ENCODE measurements around the gene CCDC126. TPM values are rescaled to one million over a fixed set of nuclear protein-coding genes. Genes with fewer than 3 reads are reported as not detected.

Gene CCDC126
- total and polyA plus RNA-seq, 2 donors (not counting 1 experiment from before 2014, with no cell fraction given): 7.1 to 9.7 TPM

DNA sequence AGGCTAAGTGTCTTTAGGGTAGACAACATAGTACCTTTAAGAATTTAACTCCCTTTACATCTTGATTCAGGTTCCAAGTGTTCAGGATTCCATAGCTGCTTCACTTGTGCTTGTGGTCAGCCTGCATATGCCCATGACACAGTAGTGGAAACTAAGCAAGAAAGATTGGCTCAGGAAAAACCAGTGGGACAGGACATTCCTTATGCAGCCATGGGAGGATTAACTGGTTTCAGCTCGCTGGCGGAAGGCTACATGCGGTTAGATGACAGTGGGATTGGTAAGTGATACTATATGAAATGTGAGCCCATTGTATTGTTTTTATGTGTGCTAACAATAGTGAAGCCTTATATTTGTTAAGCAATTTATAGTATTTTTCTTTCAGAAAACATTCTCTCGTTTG lies 94.1 kb downstream of the CCDC126 start:
- no peak overlapping the region for H2AFZ ChIP-seq (ENCODE audit: low read length)
- H3K4me3 ChIP-seq (replicated peaks in 1 of 4; ENCODE audit: control extremely low read depth in 1 of 4, insufficient read depth in 1 of 4, low read depth in 3 of 4, low read length in 4 of 4): no peak overlapping the region
- no peaks in the 10 kb centered on the region for H3K36me3 ChIP-seq (ENCODE audit: control insufficient read depth, insufficient read depth, low read length)
- H3K4me2 ChIP-seq (ENCODE audit: extremely low read depth, insufficient read depth, low read length): no peak overlapping the region
- no peaks in the 10 kb centered on the region for H4K20me1 ChIP-seq (ENCODE audit: control insufficient read depth, extremely low read depth, insufficient read depth, low read length)
- TF ChIP-seq CTCF (conservative IDR thresholded peaks at IDR 0.05 in 1 of 2, IDR thresholded peaks at IDR 0.05 in 1 of 2; ENCODE audit: low read depth in 1 of 2, low read length in 2 of 2) (no peak), EZH2 (IDR thresholded peaks at IDR 0.05; ENCODE audit: low read length, missing control alignments) (no peak)
- H3K4me1 ChIP-seq (ENCODE audit: control insufficient read depth, extremely low read depth, insufficient read depth, low read length): no peaks in the 10 kb centered on the region
- H3K27ac ChIP-seq (ENCODE audit: insufficient read depth, low read length): no peak overlapping the region
- no peak overlapping the region for H3K9ac ChIP-seq (ENCODE audit: insufficient read depth, low read length)
- H3K27me3 ChIP-seq (ENCODE audit: control insufficient read depth, insufficient read depth, low read length): no peaks in the 10 kb centered on the region
- no peaks in the 10 kb centered on the region for H3K9me3 ChIP-seq (ENCODE audit: control insufficient read depth, insufficient read depth, low read depth, low read length)
- no peaks in the 10 kb centered on the region for H3K79me2 ChIP-seq (ENCODE audit: control insufficient read depth, insufficient read depth, low read length)
- peak in 1 of 2 donors; percentile 78 for DNase-seq (ENCODE audit: low read depth in 2 of 2)

- H2AFZ ChIP-seq (ENCODE audit: low read length): no peak overlapping the region
- no peak for DNase-seq (ENCODE audit: low read depth in 2 of 2)
- TF ChIP-seq CTCF (conservative IDR thresholded peaks at IDR 0.05 in 1 of 2, IDR thresholded peaks at IDR 0.05 in 1 of 2; ENCODE audit: low read depth in 1 of 2, low read length in 2 of 2) (no peak), EZH2 (IDR thresholded peaks at IDR 0.05; ENCODE audit: low read length, missing control alignments) (no peak)
- no peaks in the 10 kb centered on the region for H4K20me1 ChIP-seq (ENCODE audit: control insufficient read depth, extremely low read depth, insufficient read depth, low read length)
- H3K36me3 ChIP-seq (ENCODE audit: control insufficient read depth, insufficient read depth, low read length): no peaks in the 10 kb centered on the region
- H3K79me2 ChIP-seq (ENCODE audit: control insufficient read depth, insufficient read depth, low read length): no peaks in the 10 kb centered on the region
- no peaks in the 10 kb centered on the region for H3K4me1 ChIP-seq (ENCODE audit: control insufficient read depth, extremely low read depth, insufficient read depth, low read length)
- no peaks in the 10 kb centered on the region for H3K27me3 ChIP-seq (ENCODE audit: control insufficient read depth, insufficient read depth, low read length)
- H3K27ac ChIP-seq (ENCODE audit: insufficient read depth, low read length): no peak overlapping the region
- H3K4me2 ChIP-seq (ENCODE audit: extremely low read depth, insufficient read depth, low read length): no peak overlapping the region
- no peak overlapping the region for H3K9ac ChIP-seq (ENCODE audit: insufficient read depth, low read length)
- no peaks in the 10 kb centered on the region for H3K9me3 ChIP-seq (ENCODE audit: control insufficient read depth, insufficient read depth, low read depth, low read length)
- H3K4me3 ChIP-seq (replicated peaks in 1 of 4; ENCODE audit: control extremely low read depth in 1 of 4, insufficient read depth in 1 of 4, low read depth in 3 of 4, low read length in 4 of 4): no peak overlapping the region
Observed at GRCh38 chr7:23693224-23693623, 96.0 kb downstream of the CCDC126 start.

Other genes starting within 250 kb of the CCDC126 start
- 1.5 and 4.3 TPM in 2 replicates for gene IGF2BP3, start 126.9 kb upstream of the CCDC126 start, total RNA-seq
- gene IGF2BP3, start 126.9 kb upstream of the CCDC126 start, polyA plus RNA-seq: 11.2 and 21.6 TPM in 2 replicates
- gene TRA2A, start 65.4 kb upstream of the CCDC126 start, total RNA-seq: 17.2 and 30.4 TPM in 2 replicates
- gene TRA2A, start 65.4 kb upstream of the CCDC126 start, polyA plus RNA-seq: 57.9 and 85.7 TPM in 2 replicates
- gene FAM221A, start 82.8 kb downstream of the CCDC126 start, total RNA-seq: 3.3 and 5.1 TPM in 2 replicates
- 1.1 and 1.5 TPM in 2 replicates for gene FAM221A, start 82.8 kb downstream of the CCDC126 start, polyA plus RNA-seq
- gene STK31, start 112.8 kb downstream of the CCDC126 start, total RNA-seq: under 0.01 and 0.17 TPM in 2 replicates
- 0.01 TPM in 1 of 2 replicates, not detected in the other for gene STK31, start 112.8 kb downstream of the CCDC126 start, polyA plus RNA-seq